GM21423 (cell line): ENCODE measurements around the gene MLF1.
"Not testable (repeated sequence)": the region's sequence is repeated elsewhere in the genome, so short reads cannot be mapped to it uniquely, and the experiment has no call there.

ENCODE experiments used
- ATAC-seq: cut with Tn5 transposase; IDR thresholded peaks from one replicate; pipeline ENCODE4 v1.9.1; 2021; ENCODE audit warnings: mild to moderate bottlenecking, moderate library complexity; ENCODE audit not compliant: unreplicated experiment

Gene MLF1

GRCh38 chr3:158570999-158571702 lies at the start of gene MLF1:
Gene MLF1, plus strand, starts transcription at chr3:158571194. Its CDS starts 107 bp downstream, at chr3:158571301.
- peak; percentile 100 for ATAC-seq

GRCh38 chr3:158522221-158523136 lies 48.5 kb upstream of the MLF1 start:
- ATAC-seq, result no peak

GRCh38 chr3:158528076-158528674 lies 42.8 kb upstream of the MLF1 start:
- ATAC-seq, result no peak

- no peak for ATAC-seq
Observed at GRCh38 chr3:158531334-158531733, 39.7 kb upstream of the MLF1 start.

- ATAC-seq, result no peak
Observed at GRCh38 chr3:158532099-158532734, 38.8 kb upstream of the MLF1 start.

GRCh38 chr3:158535918-158536317 lies 35.1 kb upstream of the MLF1 start:
- ATAC-seq, result no peak

GRCh38 chr3:158539414-158540014 lies 31.5 kb upstream of the MLF1 start:
- ATAC-seq, result no peak

- no peak for ATAC-seq
Observed at GRCh38 chr3:158540066-158540465, 30.9 kb upstream of the MLF1 start.

GRCh38 chr3:158548691-158549090 lies 22.3 kb upstream of the MLF1 start:
- ATAC-seq, result no peak

- ATAC-seq, result not testable (repeated sequence)
Observed at GRCh38 chr3:158549938-158550337, 21.1 kb upstream of the MLF1 start.

- ATAC-seq, result no peak
Observed at GRCh38 chr3:158552124-158552523, 18.9 kb upstream of the MLF1 start.

- no peak for ATAC-seq
Observed at GRCh38 chr3:158559504-158559903, 11.5 kb upstream of the MLF1 start.

GRCh38 chr3:158560979-158561378 lies 10.0 kb upstream of the MLF1 start:
- no peak for ATAC-seq

- ATAC-seq, result no peak
Observed at GRCh38 chr3:158562674-158563073, 8.3 kb upstream of the MLF1 start.

GRCh38 chr3:158563076-158563475 lies 7.9 kb upstream of the MLF1 start:
- no peak for ATAC-seq

- no peak for ATAC-seq
Observed at GRCh38 chr3:158565076-158565475, 5.9 kb upstream of the MLF1 start.

GRCh38 chr3:158568784-158569183 lies 2.2 kb upstream of the MLF1 start:
- ATAC-seq, result no peak

- no peak for ATAC-seq
Observed at GRCh38 chr3:158569794-158570193, 1.2 kb upstream of the MLF1 start.

GRCh38 chr3:158571969-158572765 lies 1.2 kb downstream of the MLF1 start:
- ATAC-seq, result no peak

- ATAC-seq, result no peak
Observed at GRCh38 chr3:158572766-158573060, 1.7 kb downstream of the MLF1 start.
